Measurements from ENCODE around the gene DUSP8. TPM values are rescaled to one million over a fixed set of nuclear protein-coding genes. Genes with fewer than 3 reads are reported as not detected.
A peak's percentile ranks its signal among the peaks of the same experiment; 100 is the strongest.

Gene DUSP8
- polyA plus RNA-seq, 1 donor, result 28.4 TPM

DNA sequence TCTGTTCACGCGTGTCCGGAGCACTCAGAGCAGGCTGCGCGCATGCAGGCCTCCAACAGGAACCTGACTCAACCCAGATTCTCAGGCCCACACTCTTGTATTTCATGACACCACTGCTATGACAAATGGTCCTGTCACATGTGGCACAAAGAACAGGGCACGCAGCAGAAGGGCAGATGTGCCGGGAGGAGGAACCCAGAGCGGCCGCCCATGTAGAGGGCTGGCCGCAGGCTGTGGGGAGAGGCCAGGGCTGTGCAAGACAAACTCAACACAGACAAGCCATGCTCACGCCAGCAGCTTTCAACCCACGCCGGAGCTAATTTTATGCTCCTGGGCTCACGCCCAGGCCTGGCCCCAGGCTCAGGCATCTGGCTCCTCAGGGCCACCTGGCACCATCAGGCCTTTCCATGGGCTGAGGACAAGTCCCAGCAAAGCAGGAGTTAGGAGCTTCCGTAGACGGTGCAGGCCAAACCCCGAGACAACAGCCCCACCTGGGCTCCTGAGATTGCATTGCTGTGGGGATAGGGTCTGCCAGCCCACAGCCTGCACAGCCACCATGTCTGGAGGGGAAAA lies 40.0 kb downstream of the DUSP8 start:
- peak; percentile 62 for DNase-seq

DNA sequence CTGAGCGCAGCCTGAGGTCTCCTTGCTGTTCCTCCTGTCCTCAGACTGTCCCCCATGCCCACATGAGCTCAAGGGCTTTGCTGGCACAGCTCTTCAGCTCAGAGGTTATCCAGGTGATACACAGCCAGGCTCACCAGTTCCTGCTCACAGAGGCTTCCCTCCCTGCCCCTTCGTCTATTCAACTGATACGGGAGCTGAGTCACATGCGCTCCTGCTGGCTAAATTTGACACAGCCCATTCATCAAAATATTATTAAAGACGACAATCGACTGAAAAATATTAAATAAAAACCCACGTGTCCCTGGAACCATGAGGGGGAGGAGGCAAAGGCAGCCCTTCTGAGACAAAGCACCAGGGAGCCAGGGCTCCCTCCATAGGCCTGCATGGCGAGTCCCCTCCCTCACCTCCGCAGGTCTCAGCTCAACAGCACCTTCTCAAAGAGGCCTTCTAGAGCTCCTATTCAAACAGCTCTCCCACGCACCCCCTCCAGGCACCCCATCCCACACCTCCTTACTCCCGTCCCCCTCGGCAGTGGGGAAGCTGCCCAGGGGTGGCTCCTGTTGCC lies 40.5 kb downstream of the DUSP8 start:
- DNase-seq, result no peak

DNA sequence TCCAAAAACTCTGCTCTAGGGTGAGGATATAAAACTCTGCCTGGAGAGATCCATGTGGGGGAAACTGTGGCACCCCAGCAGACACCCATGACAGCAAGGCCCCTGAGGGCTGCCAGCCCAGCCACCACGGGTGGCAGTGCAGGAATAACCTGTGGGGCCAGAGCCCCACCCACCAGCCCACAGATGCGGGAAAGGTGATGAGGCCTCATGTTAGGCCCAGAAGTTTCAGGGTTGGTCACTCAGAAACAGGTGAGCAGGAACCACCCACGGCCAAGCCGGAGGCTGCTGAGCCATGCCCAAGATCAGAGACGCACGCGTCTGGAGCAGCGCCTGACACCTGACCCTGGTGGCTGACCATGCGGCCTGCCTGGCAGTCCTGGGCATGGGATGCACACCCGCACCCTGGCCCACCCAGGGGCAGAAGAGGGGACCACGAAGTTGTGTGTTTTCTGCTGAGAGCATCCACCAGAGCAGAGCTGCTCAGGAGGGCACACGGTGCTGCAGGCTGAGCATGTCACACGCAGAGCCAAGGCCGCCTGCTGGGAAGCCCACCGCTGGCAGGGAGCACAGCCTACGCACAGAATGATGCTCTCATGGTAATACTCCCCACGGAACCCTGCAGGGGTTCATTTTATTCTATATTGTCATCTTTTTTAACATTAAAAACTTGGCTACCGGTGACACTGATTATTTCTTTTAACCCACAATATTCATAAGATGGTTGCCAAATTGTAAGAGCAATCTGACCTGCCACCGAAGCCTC lies 41.2 kb downstream of the DUSP8 start:
- no peak for DNase-seq

DNA sequence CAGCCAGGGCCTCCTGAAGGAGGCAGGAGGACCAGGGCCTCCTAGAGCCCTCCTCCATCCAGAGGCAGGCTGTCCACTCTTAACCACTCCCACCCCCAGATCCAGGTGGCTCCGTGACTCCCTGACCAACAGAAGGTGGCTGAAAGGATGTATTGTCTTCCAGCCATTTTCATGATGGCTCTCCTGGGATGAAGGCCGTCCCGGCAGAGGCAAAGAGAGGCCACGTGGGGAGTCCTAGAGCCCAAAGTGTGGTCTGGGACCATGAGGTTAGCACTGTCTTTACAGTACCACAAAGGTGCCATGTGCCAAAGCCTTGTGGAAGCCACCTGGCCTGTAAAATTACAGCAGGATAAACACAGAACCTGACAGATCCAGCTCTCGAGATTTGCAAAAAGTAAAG lies 42.3 kb downstream of the DUSP8 start:
- no peak for DNase-seq

DNA sequence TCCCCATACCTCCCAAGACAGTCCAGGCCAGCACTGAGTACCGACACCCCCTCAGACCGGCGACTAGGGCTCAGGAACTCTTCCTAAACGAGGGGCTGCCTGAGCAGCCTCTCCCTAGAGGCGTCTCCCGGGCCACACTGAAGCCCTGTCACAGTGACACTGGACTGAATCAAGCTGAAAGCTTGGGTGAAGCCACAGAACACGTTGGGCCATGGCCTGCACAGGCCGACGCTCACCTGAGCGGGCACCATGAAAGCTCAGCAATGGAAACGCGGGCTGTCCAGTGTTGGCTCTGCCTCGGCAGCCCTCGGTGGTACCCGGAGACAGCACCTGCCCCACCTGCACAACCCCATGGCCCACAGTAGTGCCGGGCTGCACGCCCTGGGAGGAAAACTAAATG lies 42.8 kb downstream of the DUSP8 start:
- no peak for DNase-seq

DNA sequence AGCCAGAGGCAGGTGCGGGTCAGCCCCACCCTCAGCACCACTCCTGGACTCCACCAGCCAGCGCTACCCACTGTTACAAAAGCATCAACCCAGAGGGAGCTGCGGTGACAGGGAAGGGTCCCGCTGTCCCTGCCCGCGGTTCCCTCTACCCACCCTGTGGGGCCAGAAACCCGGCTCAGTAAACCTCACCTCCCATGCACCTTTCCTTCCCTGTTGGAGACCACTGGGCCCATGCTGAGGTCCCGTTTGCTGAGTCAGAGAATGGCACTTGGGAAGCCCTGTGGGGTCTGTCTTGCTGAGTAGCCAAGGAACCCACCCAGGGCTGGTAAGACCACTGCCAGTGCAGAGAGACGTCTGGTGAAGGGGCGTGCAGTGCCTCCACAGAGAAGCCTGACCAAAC lies 43.4 kb downstream of the DUSP8 start:
- no peak for DNase-seq

DNA sequence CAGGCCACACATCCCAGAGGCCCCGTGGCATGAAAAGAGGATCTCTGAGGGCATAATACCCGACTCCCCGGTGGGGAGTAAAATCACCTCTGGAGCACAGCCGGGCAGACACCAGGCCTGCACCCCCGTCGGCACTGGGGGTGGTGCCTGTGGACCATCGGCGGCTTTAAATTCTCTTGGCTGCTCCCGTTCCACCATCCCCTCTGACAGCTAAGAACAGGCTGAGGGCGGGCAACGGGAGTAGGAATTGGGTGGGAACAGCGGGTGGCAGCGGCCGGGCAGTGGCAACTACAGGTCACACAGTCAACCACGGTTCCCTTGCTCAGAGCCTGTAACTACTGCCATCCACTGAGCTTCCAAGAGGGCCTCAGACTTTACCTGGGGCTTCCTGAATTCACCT lies 45.3 kb downstream of the DUSP8 start:
- DNase-seq, result no peak

DNA sequence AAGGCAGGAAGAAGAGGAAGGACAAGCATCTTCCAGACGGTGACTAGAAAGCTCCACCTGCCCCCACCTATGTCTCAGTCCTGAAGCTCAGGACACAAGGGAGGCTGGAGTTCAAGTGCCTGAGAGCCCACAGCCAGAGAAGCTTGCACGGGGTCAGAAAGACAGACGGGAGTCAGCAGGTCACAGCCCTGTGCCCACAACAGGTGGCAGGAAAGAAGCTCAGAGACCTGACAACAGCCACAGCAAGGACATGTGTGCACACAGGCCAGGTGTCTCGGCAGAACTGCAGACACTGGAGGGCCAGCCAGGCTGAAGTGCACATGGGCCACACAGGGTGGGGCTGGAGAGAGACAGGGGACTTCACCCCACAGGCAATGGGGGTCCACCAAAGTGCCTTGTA lies 48.3 kb downstream of the DUSP8 start:
- no peak for DNase-seq

DNA sequence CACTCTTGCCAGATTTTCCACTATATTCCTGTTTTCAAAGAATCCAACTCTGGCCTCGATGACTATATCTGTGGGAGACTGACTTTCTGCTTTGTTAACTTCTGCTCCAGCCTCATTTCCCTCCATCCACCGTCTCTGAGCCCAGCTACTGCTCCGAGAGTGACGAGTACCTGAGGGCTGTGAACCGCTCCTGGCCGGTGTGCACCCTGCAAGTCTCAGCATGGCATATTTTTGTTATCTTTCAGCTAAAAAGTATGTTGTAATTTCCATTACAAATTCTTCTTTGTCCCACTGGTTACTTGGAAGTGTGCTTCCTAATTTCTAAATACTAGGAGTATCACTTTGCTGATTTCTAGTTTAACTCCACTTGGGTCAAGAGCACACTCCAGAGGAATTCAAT lies 49.0 kb downstream of the DUSP8 start:
- no peak for DNase-seq

DNA sequence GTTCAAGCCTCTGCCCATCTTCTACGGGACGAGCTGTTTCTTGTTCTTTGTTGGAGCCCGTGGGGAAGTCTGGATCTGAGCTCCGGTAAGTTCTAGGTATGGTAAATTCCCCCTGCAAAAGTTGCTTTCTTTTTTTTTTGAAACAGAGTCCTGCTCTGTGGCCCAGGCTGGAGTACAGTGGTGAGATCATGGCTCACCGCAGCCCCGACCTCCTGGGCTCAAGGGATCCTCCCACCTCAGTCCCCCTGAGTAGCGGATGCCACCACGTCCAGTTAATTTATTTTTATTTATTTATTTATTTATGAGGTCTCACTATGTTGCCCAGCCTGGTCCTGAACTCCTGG lies 50.0 kb downstream of the DUSP8 start:
- DNase-seq, result no peak

DNA sequence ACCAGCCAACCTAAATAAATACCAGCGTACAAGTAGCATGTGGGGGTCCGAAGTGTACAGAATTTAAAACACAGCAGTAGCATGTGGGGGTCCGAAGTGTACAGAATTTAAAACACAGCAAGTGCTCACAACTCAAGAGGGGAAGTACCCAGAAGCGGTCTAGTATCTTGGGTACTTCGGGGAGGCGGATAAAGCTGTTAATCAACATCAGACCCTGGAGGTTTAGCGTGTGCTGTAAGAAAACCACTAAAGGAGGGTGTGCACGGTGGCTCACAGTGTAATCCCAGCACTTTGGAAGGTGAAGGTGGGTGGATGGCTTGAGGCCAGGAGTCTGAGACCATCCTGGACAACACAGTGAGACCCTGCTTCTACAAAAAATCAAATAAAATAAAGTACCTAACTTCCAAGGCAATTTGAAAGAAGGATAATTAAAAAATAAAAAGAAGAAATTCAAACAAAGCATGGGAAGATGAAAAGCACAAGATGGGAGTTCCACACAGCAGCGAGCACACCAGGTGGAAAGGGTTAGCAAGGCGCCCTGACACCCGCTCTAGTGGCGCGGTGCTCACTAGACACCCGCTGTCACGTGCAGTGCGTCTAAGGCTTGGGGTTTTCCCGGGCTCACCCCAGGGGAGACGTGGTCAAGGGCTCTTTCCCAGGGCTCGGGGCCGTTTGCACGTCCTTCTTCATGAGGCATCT lies 50.5 kb downstream of the DUSP8 start:
- DNase-seq, result no peak

DNA sequence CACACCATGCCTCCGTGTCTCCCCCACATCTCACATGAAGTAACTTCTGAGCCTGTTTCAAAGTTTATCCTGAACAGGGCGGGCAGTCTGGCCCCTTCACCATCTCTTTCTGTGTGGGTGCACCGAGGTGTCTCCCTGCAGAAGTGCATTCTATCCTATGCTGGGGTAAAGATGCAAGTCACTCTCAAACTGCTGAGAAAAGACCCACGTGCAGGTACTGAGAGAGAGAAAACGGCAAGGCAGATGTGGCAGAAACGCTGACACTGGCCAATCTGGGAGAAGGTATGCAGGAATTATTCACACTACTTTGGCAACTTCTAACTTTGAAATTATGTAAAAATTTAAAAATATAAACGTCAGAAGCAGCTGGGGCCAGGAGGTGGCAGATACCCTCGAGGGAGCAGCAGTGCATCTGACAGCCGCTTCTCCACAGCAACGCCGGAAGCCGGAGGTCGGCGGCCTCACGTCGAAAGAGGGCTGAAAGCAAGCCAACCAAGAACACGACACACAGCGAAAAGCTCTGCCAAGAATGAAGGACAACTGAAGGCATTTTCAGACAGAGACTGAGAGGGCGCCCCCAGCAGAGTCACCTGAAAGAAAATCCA lies 51.3 kb downstream of the DUSP8 start:
- no peak for DNase-seq

DNA sequence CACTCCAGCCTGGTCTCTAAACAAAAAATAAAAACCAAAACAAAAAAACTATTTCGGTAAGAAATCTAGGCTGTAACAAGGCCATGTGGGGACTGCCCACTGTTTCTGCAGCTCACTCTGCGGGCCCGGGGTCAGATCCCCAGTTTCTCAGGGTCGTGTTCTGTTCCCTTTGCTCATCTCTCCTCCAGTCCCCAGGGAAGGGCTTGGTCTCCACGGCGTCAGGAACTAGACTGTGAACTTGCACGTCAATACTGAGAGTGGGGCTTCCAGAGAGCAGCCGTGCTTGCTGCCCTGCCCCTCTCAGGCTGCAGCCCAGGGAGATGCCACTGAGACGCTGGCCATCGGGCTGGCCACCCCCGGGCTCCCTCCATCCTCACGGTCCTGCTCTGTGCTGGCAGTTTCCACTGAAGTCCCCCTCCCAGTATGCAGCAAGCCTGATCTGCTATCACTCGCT lies 51.8 kb downstream of the DUSP8 start:
- no peak for DNase-seq

DNA sequence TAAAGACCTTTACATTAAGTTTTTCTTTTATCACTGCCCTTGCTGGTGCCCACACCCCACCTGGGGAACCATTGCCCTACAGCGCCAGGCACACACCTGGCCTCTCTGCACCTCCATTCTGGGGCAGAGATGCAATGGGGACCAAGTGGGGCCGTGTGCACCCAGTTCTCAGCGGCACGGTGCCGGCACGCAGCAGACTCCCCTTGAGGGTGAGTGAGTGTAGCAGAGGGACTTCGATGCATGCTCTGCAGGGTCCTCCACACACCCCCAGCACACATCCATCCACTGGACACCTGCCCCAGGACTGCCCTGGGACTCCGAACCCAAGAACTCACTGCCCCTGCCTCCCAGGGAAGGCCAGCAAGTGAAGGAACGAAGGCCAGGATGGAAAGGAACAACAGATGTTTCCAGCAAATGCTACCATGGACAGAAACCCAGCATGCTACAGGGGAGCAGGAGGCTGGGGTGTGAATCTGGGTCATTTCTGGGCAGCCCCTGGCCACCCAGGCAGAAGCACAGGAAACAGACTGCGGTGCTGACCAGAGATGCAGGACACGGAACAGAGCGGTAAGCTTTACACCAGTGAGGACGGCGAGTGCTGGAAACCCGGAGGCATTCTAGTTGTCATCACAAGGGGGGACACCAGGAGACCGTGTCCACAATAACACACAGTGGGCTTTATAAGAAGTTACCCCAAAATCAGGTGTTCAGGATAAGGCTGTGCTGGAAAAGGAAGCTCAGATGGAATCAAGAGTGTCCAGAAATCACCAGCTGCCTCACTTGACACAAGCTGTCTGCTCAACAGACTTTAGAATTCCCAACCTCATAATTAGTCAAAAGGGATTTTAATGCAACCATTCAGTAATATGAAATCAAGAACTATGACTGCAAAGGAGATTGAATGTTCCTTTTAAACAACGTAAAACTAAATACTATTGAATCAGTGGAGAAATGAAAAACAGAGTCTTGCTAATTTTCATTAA lies 52.8 kb downstream of the DUSP8 start:
- DNase-seq, result no peak

DNA sequence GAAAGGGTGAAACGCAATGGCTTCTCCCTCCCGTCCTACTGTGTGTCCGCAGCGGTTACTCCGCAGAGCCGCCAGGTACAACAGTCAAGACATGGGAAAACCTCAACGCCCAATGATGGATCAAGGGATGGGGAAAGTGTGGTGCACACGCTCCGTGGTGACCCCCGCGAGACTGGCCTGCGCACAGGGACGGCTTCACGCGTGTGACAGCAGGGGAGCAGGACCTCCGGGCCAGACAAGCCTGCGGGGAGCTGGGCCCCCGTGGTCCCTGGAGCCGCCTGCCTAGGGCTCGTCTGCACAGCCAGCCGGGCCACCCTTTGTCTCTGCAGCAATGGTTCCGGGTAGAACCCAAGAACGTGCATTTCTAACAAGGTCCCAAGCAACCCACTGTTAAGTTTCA lies 53.8 kb downstream of the DUSP8 start:
- no peak for DNase-seq

DNA sequence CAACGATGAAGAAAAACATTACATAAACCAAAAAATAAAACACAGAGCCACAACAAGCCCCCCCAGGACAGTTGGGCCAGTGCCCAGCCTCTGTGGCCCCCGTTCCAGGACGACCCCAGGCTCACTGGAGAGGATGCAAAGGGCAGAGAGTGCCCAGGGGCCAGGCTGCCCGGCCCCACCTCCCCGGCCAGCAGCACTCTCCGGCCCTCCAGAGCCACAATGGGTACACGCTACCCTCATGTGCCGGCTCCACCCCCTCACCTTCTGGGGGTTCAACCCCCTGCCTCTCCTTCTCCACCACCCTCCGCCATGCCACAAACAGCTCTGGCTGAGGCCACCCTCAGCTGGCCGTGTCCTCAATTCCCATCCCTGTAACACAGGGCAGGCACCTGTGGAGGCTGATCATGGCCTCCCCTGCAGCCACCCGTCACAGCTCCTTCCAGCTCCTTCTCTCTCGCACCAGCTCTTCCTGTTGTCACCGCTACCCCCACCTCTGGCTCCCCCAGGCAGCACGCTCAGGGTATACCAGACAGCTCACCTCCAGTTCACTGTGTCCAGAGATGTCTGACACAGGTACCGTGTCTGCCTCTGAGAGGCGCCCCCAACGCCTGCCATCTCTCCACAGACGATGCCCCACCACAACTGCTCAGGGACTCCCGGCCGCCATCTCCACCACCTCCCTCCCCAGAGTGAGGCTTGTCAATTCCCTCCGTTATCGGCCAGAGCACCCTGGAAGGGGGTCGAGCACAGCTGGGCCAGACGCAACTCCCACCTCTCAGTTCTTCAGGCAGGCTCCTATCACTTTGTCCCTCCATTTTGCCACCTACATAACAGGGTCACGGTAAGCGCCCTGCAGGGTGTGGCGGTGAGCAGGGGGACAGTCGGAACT lies 54.7 kb downstream of the DUSP8 start:
- no peak for DNase-seq

DNA sequence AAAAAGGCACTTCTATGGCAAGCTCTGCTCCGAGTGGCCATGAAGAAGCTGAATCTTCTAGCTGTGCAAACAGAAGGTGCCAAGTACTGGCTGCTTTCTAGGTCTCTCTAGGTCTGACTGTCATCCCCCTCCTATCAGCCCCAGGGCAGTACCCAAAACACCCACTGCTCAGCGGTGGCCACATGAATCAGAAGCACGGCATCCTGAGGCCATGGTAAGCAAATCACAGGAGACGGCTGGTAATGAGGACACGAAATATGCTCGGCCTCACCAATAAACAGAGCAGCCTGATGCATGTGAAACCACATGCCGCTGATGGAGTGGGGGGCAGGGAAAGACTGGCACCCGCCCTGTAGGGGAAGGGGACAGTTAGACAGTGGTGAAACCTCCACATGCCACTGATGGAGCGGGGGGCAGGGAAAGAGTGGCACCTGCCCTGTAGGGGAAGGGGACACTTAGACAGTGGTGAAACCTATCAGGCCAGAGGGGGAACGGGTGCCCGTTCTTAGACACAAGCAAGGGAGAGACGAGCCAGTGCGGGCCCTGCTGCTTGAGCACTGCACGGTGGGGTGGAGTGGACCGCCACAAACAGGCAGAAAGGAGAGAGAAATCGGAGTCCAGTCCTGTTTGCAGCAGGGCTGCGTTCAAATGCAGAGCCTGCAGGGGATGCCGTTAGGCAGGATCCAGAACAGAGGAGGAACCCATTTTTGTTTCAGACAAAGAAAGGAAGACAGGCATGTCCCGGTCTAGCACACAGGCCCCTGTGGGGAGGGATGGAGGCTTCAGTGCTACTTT lies 55.6 kb downstream of the DUSP8 start:
- DNase-seq, result no peak

DNA sequence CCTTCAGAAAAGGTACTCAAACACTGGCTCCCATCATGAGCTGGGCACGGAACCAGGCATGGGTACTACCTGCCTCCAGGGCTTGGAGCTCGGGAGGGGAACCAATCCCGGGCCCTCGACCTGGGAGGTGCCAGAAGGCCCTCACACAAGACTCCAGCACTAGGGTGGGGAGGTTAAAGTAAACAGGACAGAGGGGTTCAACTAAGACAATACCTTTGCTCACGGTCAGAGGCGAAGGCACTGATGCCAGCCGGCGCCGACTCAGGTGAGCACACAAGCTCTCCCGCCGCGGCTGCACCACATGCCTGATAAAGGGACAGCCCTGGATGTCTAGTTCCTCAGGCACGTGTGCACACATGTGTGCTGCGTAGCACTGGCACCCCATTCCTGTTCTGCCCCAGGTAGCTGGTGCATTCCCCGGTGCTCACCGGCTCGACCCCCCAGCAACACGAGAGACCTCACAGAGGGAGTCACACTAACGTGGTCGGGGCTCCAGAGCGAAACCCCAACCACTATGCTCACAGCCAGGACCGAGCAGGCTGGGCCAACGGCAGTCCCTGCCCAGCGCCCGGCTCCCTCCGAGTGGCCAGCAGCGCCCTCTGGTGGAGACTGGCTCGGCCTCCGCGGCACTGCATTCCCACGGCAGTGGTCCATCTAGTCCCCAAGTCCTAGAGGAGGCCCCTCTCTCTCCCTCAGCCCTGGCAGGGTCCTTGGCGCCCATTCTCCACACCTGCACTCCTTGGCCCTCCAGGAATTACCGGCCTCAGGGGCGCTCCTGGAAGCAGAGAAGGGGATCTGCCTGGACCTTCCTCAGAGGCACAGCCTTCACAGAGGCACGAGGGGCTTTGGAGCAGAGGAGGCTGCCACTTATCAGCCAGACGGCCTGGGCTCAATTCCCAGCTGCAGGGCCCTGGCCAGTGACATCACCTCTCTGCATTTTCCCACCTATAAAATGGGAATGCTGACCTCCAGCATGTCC lies 56.7 kb downstream of the DUSP8 start:
- DNase-seq, result peak; percentile 79
